Ascending aorta (tissue), 2 donors: ENCODE results near the gene CCDC197. TPM values are rescaled to one million over a fixed set of nuclear protein-coding genes. Genes with fewer than 3 reads are reported as not detected.

Experiments
- DNase-seq, 2 donors: peaks; one replicate each; pipeline ENCODE4 v3.0.0-alpha.2; 2019; ENCODE audit warnings: low spot score in 2 of 2
- H3K27ac ChIP-seq, 2 donors: fragments of 200-600 bp; sonication (generic); one replicate each; pipeline ENCODE4 v1.5.1; 2016 to 2017; ENCODE audit warnings: mild to moderate bottlenecking in 1 of 2
- H3K27me3 ChIP-seq: fragments of 200-600 bp; sonication (generic); one replicate; pipeline ENCODE4 v1.5.1; 2017
- H3K36me3 ChIP-seq, 2 donors: fragments of 200-600 bp; sonication (generic); one replicate each; pipeline ENCODE4 v1.5.1; 2016
- H3K4me1 ChIP-seq, 2 donors: fragments of 200-600 bp; sonication (generic); one replicate each; pipeline ENCODE4 v1.5.1; 2016 to 2017; ENCODE audit warnings: mild to moderate bottlenecking in 1 of 2
- H3K4me3 ChIP-seq, 2 donors: fragments of 200-600 bp; sonication (generic); one replicate each; pipeline ENCODE4 v1.5.1; 2016 to 2017; ENCODE audit warnings: mild to moderate bottlenecking in 1 of 2
- H3K9me3 ChIP-seq, 2 donors: fragments of 200-600 bp; sonication (generic); one replicate each; pipeline ENCODE4 v1.5.1; 2016
- intact Hi-C: fragments of 100-400 bp; cut with DNase I; formaldehyde crosslinking; loops from one replicate; pipeline ENCODE4 v1.15.1; 2023
- total RNA-seq: library from RNA; depleted of rRNA; stranded (reverse); fragments of >200 nt; gene quantifications from one replicate; pipeline ENCODE4 v1.1.0, GENCODE V29; 2016
- TF ChIP-seq, protein P1 (sequence below), 3 experiments: fragments of 200-600 bp in 2 of 3; fragments of 450-650 bp in 1 of 3; sonication (generic) in 2 of 3; IDR thresholded peaks; one replicate each; pipeline ENCODE4 v1.5.1; 2016 to 2019; ENCODE audit warnings: antibody characterized with exemption in 3 of 3, mild to moderate bottlenecking in 1 of 3, moderate library complexity in 1 of 3

Gene CCDC197
- total RNA-seq, 1 donor from 2014 or later = not detected

DNA sequence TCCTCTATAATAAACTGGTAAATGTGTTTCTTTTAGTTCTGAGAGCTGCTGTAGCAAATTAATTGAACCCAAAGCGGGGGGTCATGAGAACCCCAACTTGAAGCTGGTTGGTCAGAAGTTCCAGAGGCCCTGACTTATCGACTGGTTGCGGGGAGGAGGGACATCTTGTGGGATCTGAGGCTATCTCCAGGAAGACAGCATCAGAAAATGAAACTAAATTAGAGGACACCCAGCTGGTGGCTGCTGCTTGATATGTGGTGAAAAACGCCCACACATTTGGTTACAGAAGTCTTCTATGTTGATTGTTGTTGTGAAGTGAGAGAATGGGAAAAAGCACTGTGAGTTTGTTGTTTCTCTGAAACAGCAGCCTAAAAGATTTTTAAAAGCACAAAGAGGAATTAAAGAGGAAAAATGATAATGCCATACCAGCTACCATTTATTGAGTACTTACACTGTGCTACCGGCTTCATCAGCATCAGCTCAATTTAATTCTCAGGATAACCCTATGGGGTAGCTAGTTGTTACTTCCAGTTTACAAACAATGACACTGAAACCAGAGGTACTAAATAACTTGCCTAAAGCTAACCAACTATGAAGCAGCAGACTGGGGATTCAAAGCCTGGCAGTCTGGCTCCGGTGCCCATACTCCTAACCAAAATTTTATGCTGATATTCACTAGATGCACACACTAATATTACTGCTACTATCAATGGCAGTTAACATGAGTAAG, 59.6 kb downstream of the CCDC197 start:
- no peak for DNase-seq
- intact Hi-C loops = no loop called here
- TF ChIP-seq, protein P1, sequence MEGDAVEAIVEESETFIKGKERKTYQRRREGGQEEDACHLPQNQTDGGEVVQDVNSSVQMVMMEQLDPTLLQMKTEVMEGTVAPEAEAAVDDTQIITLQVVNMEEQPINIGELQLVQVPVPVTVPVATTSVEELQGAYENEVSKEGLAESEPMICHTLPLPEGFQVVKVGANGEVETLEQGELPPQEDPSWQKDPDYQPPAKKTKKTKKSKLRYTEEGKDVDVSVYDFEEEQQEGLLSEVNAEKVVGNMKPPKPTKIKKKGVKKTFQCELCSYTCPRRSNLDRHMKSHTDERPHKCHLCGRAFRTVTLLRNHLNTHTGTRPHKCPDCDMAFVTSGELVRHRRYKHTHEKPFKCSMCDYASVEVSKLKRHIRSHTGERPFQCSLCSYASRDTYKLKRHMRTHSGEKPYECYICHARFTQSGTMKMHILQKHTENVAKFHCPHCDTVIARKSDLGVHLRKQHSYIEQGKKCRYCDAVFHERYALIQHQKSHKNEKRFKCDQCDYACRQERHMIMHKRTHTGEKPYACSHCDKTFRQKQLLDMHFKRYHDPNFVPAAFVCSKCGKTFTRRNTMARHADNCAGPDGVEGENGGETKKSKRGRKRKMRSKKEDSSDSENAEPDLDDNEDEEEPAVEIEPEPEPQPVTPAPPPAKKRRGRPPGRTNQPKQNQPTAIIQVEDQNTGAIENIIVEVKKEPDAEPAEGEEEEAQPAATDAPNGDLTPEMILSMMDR (IDR thresholded peaks at IDR 0.05) = no peak
- peaks cover 94 to 99% of the 10 kb centered on the region in 2 donors for H3K36me3 ChIP-seq
- H3K27me3 ChIP-seq = no peaks in the 10 kb centered on the region
- H3K4me3 ChIP-seq = no peak overlapping the region
- H3K27ac ChIP-seq = no peak overlapping the region
- no peaks in the 10 kb centered on the region for H3K9me3 ChIP-seq
- H3K4me1 ChIP-seq = peaks cover 0 to 1% of the 10 kb centered on the region in 2 donors

DNA sequence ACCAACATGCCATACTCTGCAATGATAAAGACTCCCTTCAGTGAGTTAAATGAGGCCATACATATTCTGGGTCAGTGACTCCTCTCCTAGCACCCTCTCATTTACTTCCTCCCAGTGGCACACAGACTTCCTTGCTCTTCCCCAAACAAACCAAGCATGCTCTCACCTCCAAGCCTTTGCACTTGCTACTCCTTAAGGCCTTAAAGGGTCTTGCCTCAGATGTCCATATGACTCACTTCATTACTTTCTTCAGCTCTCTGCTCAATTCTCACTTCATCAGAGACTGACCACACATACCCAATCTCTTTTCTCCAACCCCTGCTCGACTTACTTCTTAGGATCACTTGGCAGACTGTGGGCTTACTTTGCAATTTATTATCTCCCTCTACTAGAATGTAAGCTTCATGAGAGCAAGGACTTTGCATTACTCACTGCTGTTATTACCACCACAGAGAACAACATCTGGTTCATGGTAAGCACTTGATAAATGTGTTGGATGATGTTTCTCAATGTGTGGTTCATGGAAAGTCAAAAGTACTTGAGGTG, 61.1 kb downstream of the CCDC197 start:
- Histone ChIP-seq H3K27me3 (no peaks in the 10 kb centered on the region), H3K36me3 (peaks cover 79 to 91% of the 10 kb centered on the region in 2 donors), H3K4me1 (peaks cover 0 to 10% of the 10 kb centered on the region in 2 donors), H3K27ac (no peak overlapping the region), H3K9me3 (no peaks in the 10 kb centered on the region), H3K4me3 (no peak overlapping the region)
- TF ChIP-seq, protein P1 (IDR thresholded peaks at IDR 0.05) = no peak
- intact Hi-C loops = no loop called here
- no peak for DNase-seq

Other genes starting within 250 kb of the CCDC197 start
- 9.4 TPM for gene PRIMA1, start 208.8 kb upstream of the CCDC197 start, total RNA-seq
- not detected for gene FAM181A, start 70.0 kb upstream of the CCDC197 start, total RNA-seq
- gene ASB2, start 20.7 kb upstream of the CCDC197 start, total RNA-seq = 58.6 TPM
- gene OTUB2, start 29.0 kb downstream of the CCDC197 start, total RNA-seq = 0.21 TPM
- 104 TPM for gene DDX24, start 83.9 kb downstream of the CCDC197 start, total RNA-seq
- not detected for gene IFI27L1, start 84.0 kb downstream of the CCDC197 start, total RNA-seq
- gene IFI27, start 113.4 kb downstream of the CCDC197 start, total RNA-seq = 209 TPM
- 36.0 TPM for gene IFI27L2, start 132.3 kb downstream of the CCDC197 start, total RNA-seq
- gene PPP4R4, start 177.0 kb downstream of the CCDC197 start, total RNA-seq = not detected